ENCODE measurements around the gene FAM9A. TPM values are rescaled to one million over a fixed set of nuclear protein-coding genes. Genes with fewer than 3 reads are reported as not detected.

The FAM9A gene
- total RNA-seq, 1 donor from 2014 or later, result not detected

- Histone ChIP-seq H3K27me3 (ENCODE audit: insufficient read depth, low read length) (no peaks in the 10 kb centered on the region), H4K20me1 (ENCODE audit: insufficient read depth, low read length) (no peaks in the 10 kb centered on the region), H3K4me3 (ENCODE audit: insufficient read depth, low read depth, low read length) (no peak overlapping the region), H3K9ac (ENCODE audit: low read length) (no peak overlapping the region), H3K27ac (ENCODE audit: low read depth, low read length) (no peak overlapping the region), H3K36me3 (ENCODE audit: insufficient read depth, low read length) (no peaks in the 10 kb centered on the region), H3K4me2 (ENCODE audit: low read length) (no peak overlapping the region), H3K9me3 (ENCODE audit: insufficient read depth, low read depth, low read length) (no peaks in the 10 kb centered on the region), H2AFZ (ENCODE audit: low read depth, low read length) (no peak overlapping the region), H3K79me2 (ENCODE audit: insufficient read depth, low read length) (no peaks in the 10 kb centered on the region), H3K4me1 (ENCODE audit: insufficient read depth, low read length) (peaks cover 19% of the 10 kb centered on the region)
- peak; percentile 65 for FAIRE-seq
- DNase-seq (ENCODE audit: low read depth), result no peak
- Mint-ChIP-seq H3K36me3 (ENCODE audit: low read depth, unreplicated experiment) (no peaks in the 10 kb centered on the region), H3K4me3 (ENCODE audit: unreplicated experiment) (no peak overlapping the region), H3K27ac (ENCODE audit: unreplicated experiment) (no peak overlapping the region), H3K4me1 (ENCODE audit: low read depth, unreplicated experiment) (peaks cover 15% of the 10 kb centered on the region), H3K27me3 (ENCODE audit: low read depth, unreplicated experiment) (no peaks in the 10 kb centered on the region), H3K9me3 (ENCODE audit: unreplicated experiment) (no peaks in the 10 kb centered on the region)
- TF ChIP-seq EZH2 (IDR thresholded peaks at IDR 0.05; ENCODE audit: insufficient read depth, low read length) (no peak), CTCF (IDR thresholded peaks at IDR 0.05; ENCODE audit: insufficient read depth, low read depth, low read length) (no peak)
Observed at GRCh38 chrX:8847360-8847759, 46.2 kb upstream of the FAM9A start.

- H4K20me1 ChIP-seq (ENCODE audit: insufficient read depth, low read length), result no peaks in the 10 kb centered on the region
- H3K27me3 ChIP-seq (ENCODE audit: insufficient read depth, low read length), result no peaks in the 10 kb centered on the region
- H3K4me3 ChIP-seq (ENCODE audit: insufficient read depth, low read depth, low read length), result no peak overlapping the region
- no peak overlapping the region for H3K4me2 ChIP-seq (ENCODE audit: low read length)
- DNase-seq (ENCODE audit: low read depth) (peak; percentile 56), FAIRE-seq (no peak)
- H3K79me2 ChIP-seq (ENCODE audit: insufficient read depth, low read length), result no peaks in the 10 kb centered on the region
- Mint-ChIP-seq H3K9me3 (ENCODE audit: unreplicated experiment) (no peaks in the 10 kb centered on the region), H3K36me3 (ENCODE audit: low read depth, unreplicated experiment) (no peaks in the 10 kb centered on the region), H3K27me3 (ENCODE audit: low read depth, unreplicated experiment) (no peaks in the 10 kb centered on the region), H3K27ac (ENCODE audit: unreplicated experiment) (no peak overlapping the region), H3K4me1 (ENCODE audit: low read depth, unreplicated experiment) (peaks cover 21% of the 10 kb centered on the region), H3K4me3 (ENCODE audit: unreplicated experiment) (no peak overlapping the region)
- no peak overlapping the region for H3K9ac ChIP-seq (ENCODE audit: low read length)
- H3K4me1 ChIP-seq (ENCODE audit: insufficient read depth, low read length), result peaks cover 19% of the 10 kb centered on the region
- TF ChIP-seq EZH2 (IDR thresholded peaks at IDR 0.05; ENCODE audit: insufficient read depth, low read length) (no peak), CTCF (IDR thresholded peaks at IDR 0.05; ENCODE audit: insufficient read depth, low read depth, low read length) (no peak)
- no peak overlapping the region for H2AFZ ChIP-seq (ENCODE audit: low read depth, low read length)
- no peak overlapping the region for H3K27ac ChIP-seq (ENCODE audit: low read depth, low read length)
- H3K9me3 ChIP-seq (ENCODE audit: insufficient read depth, low read depth, low read length), result no peaks in the 10 kb centered on the region
- H3K36me3 ChIP-seq (ENCODE audit: insufficient read depth, low read length), result no peaks in the 10 kb centered on the region
Observed at GRCh38 chrX:8846266-8846665, 45.1 kb upstream of the FAM9A start.

GRCh38 chrX:8845469-8845868 is 44.3 kb upstream of the FAM9A start:
- DNase-seq (ENCODE audit: low read depth) (no peak), FAIRE-seq (no peak)
- H2AFZ ChIP-seq (ENCODE audit: low read depth, low read length), result no peak overlapping the region
- no peak overlapping the region for H3K9ac ChIP-seq (ENCODE audit: low read length)
- TF ChIP-seq CTCF (IDR thresholded peaks at IDR 0.05; ENCODE audit: insufficient read depth, low read depth, low read length) (no peak), EZH2 (IDR thresholded peaks at IDR 0.05; ENCODE audit: insufficient read depth, low read length) (no peak)
- H3K9me3 ChIP-seq (ENCODE audit: insufficient read depth, low read depth, low read length), result no peaks in the 10 kb centered on the region
- Mint-ChIP-seq H3K27ac (ENCODE audit: unreplicated experiment) (no peak overlapping the region), H3K36me3 (ENCODE audit: low read depth, unreplicated experiment) (no peaks in the 10 kb centered on the region), H3K4me3 (ENCODE audit: unreplicated experiment) (no peak overlapping the region), H3K27me3 (ENCODE audit: low read depth, unreplicated experiment) (no peaks in the 10 kb centered on the region), H3K9me3 (ENCODE audit: unreplicated experiment) (no peaks in the 10 kb centered on the region), H3K4me1 (ENCODE audit: low read depth, unreplicated experiment) (peaks cover 21% of the 10 kb centered on the region)
- no peaks in the 10 kb centered on the region for H3K79me2 ChIP-seq (ENCODE audit: insufficient read depth, low read length)
- H3K36me3 ChIP-seq (ENCODE audit: insufficient read depth, low read length), result no peaks in the 10 kb centered on the region
- H3K4me2 ChIP-seq (ENCODE audit: low read length), result peak overlapping the region; percentile 40
- no peak overlapping the region for H3K27ac ChIP-seq (ENCODE audit: low read depth, low read length)
- peaks cover 19% of the 10 kb centered on the region for H3K4me1 ChIP-seq (ENCODE audit: insufficient read depth, low read length)
- no peaks in the 10 kb centered on the region for H3K27me3 ChIP-seq (ENCODE audit: insufficient read depth, low read length)
- no peak overlapping the region for H3K4me3 ChIP-seq (ENCODE audit: insufficient read depth, low read depth, low read length)
- H4K20me1 ChIP-seq (ENCODE audit: insufficient read depth, low read length), result no peaks in the 10 kb centered on the region

Data from astrocyte (in vitro differentiated cells and primary cell).